PC-3 (cell line): ENCODE measurements around the gene CACNA1D. TPM values are rescaled to one million over a fixed set of nuclear protein-coding genes. Genes with fewer than 3 reads are reported as not detected.

ENCODE experiments used
- ATAC-seq: fragments of 200-7000 bp; cut with Tn5 transposase; 2 replicates; pipeline ENCODE4 v1.9.1; 2020; ENCODE audit warnings: mild to moderate bottlenecking, moderate library complexity
- BruUV-seq: library from RNA; stranded (reverse); fragments of 400-500 nt; replicated peaks from 2 replicates; lab custom pipeline; 2021; lab: Mats Ljungman, UMichigan
- CTCF ChIA-PET: fragments of 300-600 bp; sonication (Branson Sonifier 250); formaldehyde crosslinking; loops from one replicate; lab custom pipeline; 2022; ENCODE audit warnings: antibody characterized with exemption; lab: Charles Lee
- POLR2A ChIA-PET: fragments of 300-600 bp; sonication (Branson Sonifier 250); formaldehyde crosslinking; loops from one replicate; lab custom pipeline; 2022; ENCODE audit warnings: antibody characterized with exemption; ENCODE audit not compliant: unreplicated experiment; lab: Charles Lee
- DNase-seq: peaks from one replicate; pipeline ENCODE4 v3.0.0-alpha.2; 2015
- H2AFZ ChIP-seq: fragments of 300-600 bp; sonication (generic); 2 replicates; pipeline ENCODE4 v1.6.0; 2016; ENCODE audit warnings: antibody characterized with exemption, low read length
- H3F3A ChIP-seq: fragments of 300-600 bp; sonication (generic); one replicate; pipeline ENCODE4 v1.6.0; 2017; ENCODE audit warnings: antibody characterized with exemption, low read length, control low read depth, mild to moderate bottlenecking; ENCODE audit not compliant: unreplicated experiment
- H3K27ac ChIP-seq: fragments of 300-600 bp; sonication (generic); 2 replicates; pipeline ENCODE4 v1.5.1; 2016; ENCODE audit warnings: mild to moderate bottlenecking, low read length
- H3K27me3 ChIP-seq: fragments of 300-600 bp; sonication (generic); 2 replicates; pipeline ENCODE4 v1.6.1; 2016; ENCODE audit warnings: low read length, mixed read lengths
- H3K36me3 ChIP-seq: fragments of 300-600 bp; sonication (generic); 2 replicates; pipeline ENCODE4 v1.6.1; 2016; ENCODE audit warnings: low read depth, mixed run types, low read length, mixed read lengths
- H3K4me1 ChIP-seq: fragments of 300-600 bp; sonication (generic); 2 replicates; pipeline ENCODE4 v1.5.1; 2016; ENCODE audit warnings: low read length; ENCODE audit not compliant: insufficient read depth
- H3K4me2 ChIP-seq: fragments of 300-600 bp; sonication (generic); 2 replicates; pipeline ENCODE4 v1.6.0; 2016; ENCODE audit warnings: low read length
- H3K4me3 ChIP-seq: fragments of 300-600 bp; sonication (generic); 2 replicates; pipeline ENCODE4 v1.5.1; 2016; ENCODE audit warnings: mild to moderate bottlenecking, low read length, mixed read lengths
- H3K79me2 ChIP-seq: fragments of 300-600 bp; sonication (generic); 2 replicates; pipeline ENCODE4 v1.6.1; 2017; ENCODE audit warnings: low read length, mixed read lengths
- H3K9ac ChIP-seq: fragments of 300-600 bp; sonication (generic); 2 replicates; pipeline ENCODE4 v1.6.0; 2016; ENCODE audit warnings: mild to moderate bottlenecking, low read length
- H3K9me2 ChIP-seq: fragments of 300-600 bp; sonication (generic); replicated peaks from 2 replicates; pipeline ENCODE4 v1.6.1; 2016; ENCODE audit warnings: mixed run types, low read length, mixed read lengths
- H3K9me3 ChIP-seq: fragments of 300-600 bp; sonication (generic); 2 replicates; pipeline ENCODE4 v1.6.1; 2016; ENCODE audit warnings: low read length, mixed read lengths
- H4K20me1 ChIP-seq: fragments of 300-600 bp; sonication (generic); 2 replicates; pipeline ENCODE4 v1.6.1; 2016; ENCODE audit warnings: low read length, mixed read lengths
- CTCF ChIP-seq: fragments of 300-600 bp; sonication (generic); conservative IDR thresholded peaks from 2 replicates; pipeline ENCODE4 v1.5.1; 2017; ENCODE audit warnings: antibody characterized with exemption, low read depth, mild to moderate bottlenecking, low read length
- EZH2 ChIP-seq: fragments of 300-600 bp; sonication (generic); IDR thresholded peaks from one replicate; pipeline ENCODE4 v1.6.1; 2017; ENCODE audit warnings: antibody characterized with exemption, mild to moderate bottlenecking, low read length; ENCODE audit not compliant: unreplicated experiment
- EZH2phosphoT487 ChIP-seq: fragments of 300-600 bp; sonication (generic); IDR thresholded peaks from 2 replicates; pipeline ENCODE4 v1.6.1; 2018; ENCODE audit warnings: mild to moderate bottlenecking, antibody characterized with exemption, low read length, borderline replicate concordance
- intact Hi-C: fragments of 100-400 bp; cut with micrococcal nuclease; formaldehyde crosslinking; loops from 2 replicates; pipeline ENCODE4 v1.9.0; 2023
- total RNA-seq: library from RNA; depleted of rRNA; stranded (reverse); fragments of >200 nt; gene quantifications from 2 replicates; pipeline ENCODE4 v1.2.3, GENCODE V29; 2014

The CACNA1D gene
- total RNA-seq, 1 experiment from 2014 or later, result not detected

- ATAC-seq (no peak), DNase-seq (no peak)
- TF ChIP-seq EZH2phosphoT487 (no peak), EZH2 (no peak), CTCF (no peak)
- H3K4me2 ChIP-seq, result no peak overlapping the region
- no peak overlapping the region for H2AFZ ChIP-seq
- ChIA-PET POLR2A (no interaction called here), CTCF (no interaction called here)
- no peaks in the 10 kb centered on the region for H3K79me2 ChIP-seq
- H3K27me3 ChIP-seq, result peaks cover 26% of the 10 kb centered on the region
- BruUV-seq, result no TSS peak
- H3K9me3 ChIP-seq, result no peaks in the 10 kb centered on the region
- H3K4me1 ChIP-seq, result no peaks in the 10 kb centered on the region
- intact Hi-C loops, result no loop called here
- no peaks in the 10 kb centered on the region for H3K9me2 ChIP-seq
- no peak overlapping the region for H3K27ac ChIP-seq
- no peak overlapping the region for H3K4me3 ChIP-seq
- no peaks in the 10 kb centered on the region for H4K20me1 ChIP-seq
- no peaks in the 10 kb centered on the region for H3K36me3 ChIP-seq
- H3K9ac ChIP-seq, result no peak overlapping the region
- no peaks in the 10 kb centered on the region for H3F3A ChIP-seq
Observed at GRCh38 chr3:53716998-53717397, 222.6 kb downstream of the CACNA1D start.

- Histone ChIP-seq H3K27ac (no peak overlapping the region), H3K9me2 (no peaks in the 10 kb centered on the region), H2AFZ (no peak overlapping the region), H3F3A (no peaks in the 10 kb centered on the region), H3K27me3 (peaks cover 39% of the 10 kb centered on the region), H3K36me3 (no peaks in the 10 kb centered on the region), H3K4me3 (no peak overlapping the region), H3K4me2 (no peak overlapping the region), H3K79me2 (no peaks in the 10 kb centered on the region), H3K9me3 (no peaks in the 10 kb centered on the region), H4K20me1 (no peaks in the 10 kb centered on the region), H3K4me1 (no peaks in the 10 kb centered on the region), H3K9ac (no peak overlapping the region)
- ATAC-seq (no peak), DNase-seq (no peak)
- ChIA-PET CTCF (no interaction called here), POLR2A (no interaction called here)
- no peak for TF ChIP-seq CTCF
- TF ChIP-seq EZH2phosphoT487, result no peak
- no peak for TF ChIP-seq EZH2
- intact Hi-C loops, result no loop called here
- BruUV-seq, result no TSS peak
Observed at GRCh38 chr3:53718462-53718861, 224.1 kb downstream of the CACNA1D start.

GRCh38 chr3:53719796-53720195, 225.4 kb downstream of the CACNA1D start:
- Histone ChIP-seq H3K27me3 (peaks cover 47% of the 10 kb centered on the region), H3K9me2 (no peaks in the 10 kb centered on the region), H2AFZ (no peak overlapping the region), H3K4me1 (no peaks in the 10 kb centered on the region), H3F3A (no peaks in the 10 kb centered on the region), H3K36me3 (no peaks in the 10 kb centered on the region), H3K9ac (no peak overlapping the region), H3K4me2 (no peak overlapping the region), H3K9me3 (no peaks in the 10 kb centered on the region), H3K4me3 (no peak overlapping the region), H4K20me1 (no peaks in the 10 kb centered on the region), H3K27ac (no peak overlapping the region), H3K79me2 (no peaks in the 10 kb centered on the region)
- BruUV-seq, result no TSS peak
- intact Hi-C loops, result no loop called here
- POLR2A ChIA-PET, result no interaction called here
- DNase-seq (no peak), ATAC-seq (no peak)
- no peak for TF ChIP-seq EZH2phosphoT487
- no peak for TF ChIP-seq EZH2
- no peak for TF ChIP-seq CTCF
- CTCF ChIA-PET, result no interaction called here
